ENCODE data around the gene AMDHD2.

DNA sequence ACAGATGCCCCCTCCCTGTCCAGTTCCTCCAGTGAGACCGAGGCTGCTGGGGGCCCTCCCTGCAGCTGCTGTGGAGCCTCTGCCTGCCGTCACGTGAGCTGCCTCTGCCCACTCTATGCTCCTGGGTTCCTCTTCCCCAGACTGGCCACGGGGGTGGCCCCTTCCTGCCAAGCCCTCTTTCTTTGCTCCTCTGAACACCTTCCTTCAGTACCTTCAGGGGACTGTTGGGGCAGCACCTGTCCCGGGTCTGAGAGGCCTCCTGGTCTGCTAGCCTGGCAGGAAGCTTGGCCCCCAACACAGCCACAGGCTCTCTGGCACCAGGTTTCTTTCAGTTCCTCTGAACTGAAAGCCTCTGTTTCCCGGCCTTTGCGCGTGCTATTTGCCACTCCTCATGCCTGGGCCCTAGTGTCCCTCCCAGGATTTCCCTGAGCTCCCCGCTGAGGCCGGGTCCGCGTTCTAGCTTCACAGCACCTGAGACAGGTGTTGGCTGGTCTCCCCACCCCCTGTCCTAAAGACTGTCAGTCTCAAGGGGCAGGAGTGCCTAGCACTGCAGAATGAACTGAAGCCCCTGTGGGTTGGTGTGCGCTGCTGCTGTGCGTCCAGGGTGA lies 13.0 kb upstream of the AMDHD2 start:
- TF ChIP-seq, protein P1, sequence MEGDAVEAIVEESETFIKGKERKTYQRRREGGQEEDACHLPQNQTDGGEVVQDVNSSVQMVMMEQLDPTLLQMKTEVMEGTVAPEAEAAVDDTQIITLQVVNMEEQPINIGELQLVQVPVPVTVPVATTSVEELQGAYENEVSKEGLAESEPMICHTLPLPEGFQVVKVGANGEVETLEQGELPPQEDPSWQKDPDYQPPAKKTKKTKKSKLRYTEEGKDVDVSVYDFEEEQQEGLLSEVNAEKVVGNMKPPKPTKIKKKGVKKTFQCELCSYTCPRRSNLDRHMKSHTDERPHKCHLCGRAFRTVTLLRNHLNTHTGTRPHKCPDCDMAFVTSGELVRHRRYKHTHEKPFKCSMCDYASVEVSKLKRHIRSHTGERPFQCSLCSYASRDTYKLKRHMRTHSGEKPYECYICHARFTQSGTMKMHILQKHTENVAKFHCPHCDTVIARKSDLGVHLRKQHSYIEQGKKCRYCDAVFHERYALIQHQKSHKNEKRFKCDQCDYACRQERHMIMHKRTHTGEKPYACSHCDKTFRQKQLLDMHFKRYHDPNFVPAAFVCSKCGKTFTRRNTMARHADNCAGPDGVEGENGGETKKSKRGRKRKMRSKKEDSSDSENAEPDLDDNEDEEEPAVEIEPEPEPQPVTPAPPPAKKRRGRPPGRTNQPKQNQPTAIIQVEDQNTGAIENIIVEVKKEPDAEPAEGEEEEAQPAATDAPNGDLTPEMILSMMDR (conservative IDR thresholded peaks at IDR 0.05; ENCODE audit: low read length): 0 out of 2 replicates have a peak, but pooled peaks have one; percentile 44
- TF ChIP-seq EZH2phosphoT487 (IDR thresholded peaks at IDR 0.05; ENCODE audit: borderline replicate concordance, low read depth, low read length): no peak
